ENCODE results near the gene ZFYVE28. TPM values are rescaled to one million over a fixed set of nuclear protein-coding genes. Genes with fewer than 3 reads are reported as not detected.

The ZFYVE28 gene
- total and polyA plus RNA-seq, 2 of the 8 experiments (the other 6 are each of a cell fraction or from before 2014, with no cell fraction given): 1.7 to 4.9 TPM

- H3K9ac ChIP-seq (replicated peaks in 1 of 4; ENCODE audit: extremely low read depth in 1 of 4, low read depth in 3 of 4, low read length in 3 of 4): no peak overlapping the region
- H3K79me1 ChIP-seq (ENCODE audit: low read depth, low read length): no peaks in the 10 kb centered on the region; the same call in 1 of the 2 replicates
- no peak overlapping the region for H3K27ac ChIP-seq (ENCODE audit: low read depth, low read length)
- no peak overlapping the region for H2BK12ac ChIP-seq (ENCODE audit: low read depth, low read length)
- no peak overlapping the region for H3K4me3 ChIP-seq (ENCODE audit: extremely low read depth in 1 of 4, insufficient read depth in 2 of 4, low read depth in 3 of 4, low read length in 4 of 4)
- H2BK15ac ChIP-seq (ENCODE audit: low read length): no peak overlapping the region
- H2BK5ac ChIP-seq (ENCODE audit: low read depth, low read length): no peak overlapping the region; the same call in 1 of the 2 replicates
- H2BK20ac ChIP-seq (ENCODE audit: low read length): no peak overlapping the region
- H2BK120ac ChIP-seq (replicated peaks; ENCODE audit: low read depth, low read length): no peak overlapping the region
- H3K36me3 ChIP-seq (ENCODE audit: control insufficient read depth in 2 of 4, insufficient read depth in 4 of 4, low read length in 3 of 4): no peaks in the 10 kb centered on the region
- DNase-seq (ENCODE audit: low read depth in 1 of 2, low spot score in 2 of 2) (no peak), FAIRE-seq (no peak)
- H3K23ac ChIP-seq (ENCODE audit: insufficient read length): no peak overlapping the region
- no peak overlapping the region for H3K56ac ChIP-seq (replicated peaks; ENCODE audit: insufficient read length, low read depth, low read length)
- H3K4ac ChIP-seq (replicated peaks; ENCODE audit: insufficient read length, low read depth, low read length): no peak overlapping the region
- H3K18ac ChIP-seq (ENCODE audit: extremely low read depth, low read length): no peak overlapping the region
- H3K79me2 ChIP-seq (ENCODE audit: control insufficient read depth in 1 of 2, insufficient read depth in 2 of 2, low read length in 2 of 2): no peaks in the 10 kb centered on the region
- POLR2A ChIA-PET (ENCODE audit: partially characterized antibody): interaction anchor here (1.2 kb wide), 1 partner anchor 50 kb away, joined by 4 read pairs; no protein-coding TSS in a partner anchor
- 90% methylated on average over 22 of the region's 23 CpGs; no CpG with 5 or more reads in 1 of the 2 experiments for WGBS, 2 experiments (ENCODE audit: extremely low coverage in 1 of 2, insufficient coverage in 1 of 2, insufficient read length in 1 of 2, insufficient replicate concordance in 2 of 2, low coverage in 1 of 2, low lambda C conversion rate in 2 of 2, missing lambda C conversion rate in 1 of 2)
- H4K91ac ChIP-seq (replicated peaks; ENCODE audit: insufficient read length, low read length): no peak overlapping the region
- H3K9me3 ChIP-seq (ENCODE audit: insufficient read depth in 2 of 2, low read depth in 1 of 2, low read length in 1 of 2): no peaks in the 10 kb centered on the region
- no peak overlapping the region for H2AK5ac ChIP-seq (ENCODE audit: low read depth, low read length)
- TF ChIP-seq E2F6 (IDR thresholded peaks at IDR 0.05): no peak
- TF ChIP-seq USF2 (IDR thresholded peaks at IDR 0.05; ENCODE audit: low read length): no peak
- no peak for TF ChIP-seq EGR1 (IDR thresholded peaks at IDR 0.05; ENCODE audit: borderline replicate concordance, low read depth, low read length)
- TF ChIP-seq JUN (IDR thresholded peaks at IDR 0.05; ENCODE audit: low read depth, low read length): no peak
- TF ChIP-seq TEAD4 (IDR thresholded peaks at IDR 0.05; ENCODE audit: low read depth, low read length): no peak
- H3K27me3 ChIP-seq (replicated peaks in 1 of 4; ENCODE audit: control insufficient read depth in 3 of 4, extremely low read depth in 1 of 4, insufficient read depth in 3 of 4, low read length in 3 of 4): no peaks in the 10 kb centered on the region
- H3K14ac ChIP-seq (ENCODE audit: insufficient read length): no peak overlapping the region
- no peaks in the 10 kb centered on the region for H4K20me1 ChIP-seq (replicated peaks in 1 of 2; ENCODE audit: control insufficient read depth in 1 of 2, insufficient read depth in 2 of 2, low read length in 2 of 2)
- H4K5ac ChIP-seq (ENCODE audit: insufficient read length, low read depth, low read length): no peak overlapping the region
- CTCF ChIA-PET (ENCODE audit: partially characterized antibody): no interaction called here
- no peak overlapping the region for H3K4me2 ChIP-seq (ENCODE audit: insufficient read depth in 1 of 2, low read depth in 2 of 2, low read length in 2 of 2)
- H4K8ac ChIP-seq (ENCODE audit: extremely low read depth, insufficient read depth, low read length): no peak overlapping the region
- H2AFZ ChIP-seq (ENCODE audit: low read length): no peak overlapping the region
- no peaks in the 10 kb centered on the region for H3K23me2 ChIP-seq (ENCODE audit: low read depth, low read length)
- no peaks in the 10 kb centered on the region; a peak in 1 of 7 replicates for H3K4me1 ChIP-seq (replicated peaks in 1 of 4; ENCODE audit: control insufficient read depth in 3 of 4, insufficient read depth in 4 of 4, low read length in 3 of 4)
Measured at GRCh38 chr4:2298532-2298991, 119.9 kb downstream of the ZFYVE28 start.

Data from H1 (cell line).